HG02798 (cell line): ENCODE data around the gene LAMA1.

Experiments used
- ATAC-seq: cut with Tn5 transposase; IDR thresholded peaks from one replicate; pipeline ENCODE4 v1.9.1; 2021; ENCODE audit warnings: mild to moderate bottlenecking; ENCODE audit not compliant: unreplicated experiment, poor library complexity

Gene LAMA1

GRCh38 chr18:6997808-6998207, 119.8 kb downstream of the LAMA1 start:
- ATAC-seq: no peak

- ATAC-seq: no peak
Measured at GRCh38 chr18:6994771-6995430, 122.7 kb downstream of the LAMA1 start.

GRCh38 chr18:6994056-6994770, 123.4 kb downstream of the LAMA1 start:
- no peak for ATAC-seq

GRCh38 chr18:6992761-6993160, 124.8 kb downstream of the LAMA1 start:
- no peak for ATAC-seq

GRCh38 chr18:6983366-6983765, 134.2 kb downstream of the LAMA1 start:
- ATAC-seq: no peak

- no peak for ATAC-seq
Measured at GRCh38 chr18:6982398-6982797, 135.2 kb downstream of the LAMA1 start.

- ATAC-seq: no peak
Measured at GRCh38 chr18:6980363-6980762, 137.2 kb downstream of the LAMA1 start.

- ATAC-seq: no peak
Measured at GRCh38 chr18:6979954-6980353, 137.6 kb downstream of the LAMA1 start.

GRCh38 chr18:6976935-6977334, 140.7 kb downstream of the LAMA1 start:
- ATAC-seq: no peak

GRCh38 chr18:6975084-6975483, 142.5 kb downstream of the LAMA1 start:
- no peak for ATAC-seq

GRCh38 chr18:6971823-6972478, 145.6 kb downstream of the LAMA1 start:
- no peak for ATAC-seq

GRCh38 chr18:6963452-6964097, 154.0 kb downstream of the LAMA1 start:
- ATAC-seq: no peak

- ATAC-seq: no peak
Measured at GRCh38 chr18:6962571-6963451, 154.8 kb downstream of the LAMA1 start.

GRCh38 chr18:6961331-6961730, 156.3 kb downstream of the LAMA1 start:
- no peak for ATAC-seq

GRCh38 chr18:6960656-6961055, 156.9 kb downstream of the LAMA1 start:
- ATAC-seq: no peak

GRCh38 chr18:6960124-6960523, 157.5 kb downstream of the LAMA1 start:
- no peak for ATAC-seq

GRCh38 chr18:6959110-6959509, 158.5 kb downstream of the LAMA1 start:
- ATAC-seq: no peak

GRCh38 chr18:6956999-6957398, 160.6 kb downstream of the LAMA1 start:
- no peak for ATAC-seq

- no peak for ATAC-seq
Measured at GRCh38 chr18:6956495-6956894, 161.1 kb downstream of the LAMA1 start.

- no peak for ATAC-seq
Measured at GRCh38 chr18:6955304-6955703, 162.3 kb downstream of the LAMA1 start.
